CD4-positive, alpha-beta T cell (primary cell): Measurements from ENCODE around the gene WDTC1. TPM values are rescaled to one million over a fixed set of nuclear protein-coding genes. Genes with fewer than 3 reads are reported as not detected.
"Not testable (repeated sequence)": the region's sequence is repeated elsewhere in the genome, so short reads cannot be mapped to it uniquely, and the experiment has no call there.

Experiments
- ATAC-seq: fragments of 200-7000 bp; cut with Tn5 transposase; one replicate; pipeline ENCODE4 v1.10.0; 2022; ENCODE audit warnings: mild to moderate bottlenecking; ENCODE audit not compliant: poor library complexity
- CTCF ChIA-PET: fragments of 350-600 bp; sonication (Branson Sonifier 250); formaldehyde crosslinking; loops from one replicate; lab custom pipeline; 2021; ENCODE audit warnings: antibody characterized with exemption, inconsistent platforms; lab: Charles Lee
- POLR2A ChIA-PET: fragments of 350-600 bp; sonication (Branson Sonifier 250); formaldehyde crosslinking; loops from one replicate; lab custom pipeline; 2021; ENCODE audit warnings: antibody characterized with exemption, inconsistent platforms; lab: Charles Lee
- DNase-seq, 14 experiments: peaks; one replicate each; pipeline ENCODE4 v3.0.0-alpha.2; 2013 to 2020; ENCODE audit warnings: mixed read lengths in 2 of 14
- H3K27ac ChIP-seq, 2 donors: one replicate each; pipeline versions ENCODE4 v1.5.1 to v1.7.0; 2013; ENCODE audit warnings: low read length in 2 of 2, low read depth in 1 of 2, mild to moderate bottlenecking in 1 of 2
- H3K27me3 ChIP-seq, 2 experiments: 1 replicate in 1 of 2; 2 replicates in 1 of 2; pipeline versions ENCODE4 v1.6.1 to v1.7.0; 2013; ENCODE audit warnings: low read length in 2 of 2, control low read depth in 1 of 2, mild to moderate bottlenecking in 1 of 2, moderate library complexity in 1 of 2; ENCODE audit not compliant: insufficient read depth in 2 of 2, control insufficient read depth in 1 of 2
- H3K36me3 ChIP-seq: one replicate; pipeline ENCODE4 v1.6.1; 2013; ENCODE audit warnings: low read length, control low read depth; ENCODE audit not compliant: insufficient read depth
- H3K4me1 ChIP-seq: one replicate; pipeline ENCODE4 v1.6.1; 2013; ENCODE audit warnings: low read length, control low read depth; ENCODE audit not compliant: insufficient read depth
- H3K4me3 ChIP-seq: one replicate; pipeline ENCODE4 v1.5.1; 2013; ENCODE audit warnings: mild to moderate bottlenecking, low read length, moderate library complexity
- H3K9me3 ChIP-seq, 2 experiments: 1 replicate in 1 of 2; 2 replicates in 1 of 2; pipeline versions ENCODE4 v1.6.1 to v1.7.0; 2013; ENCODE audit warnings: low read length in 2 of 2, mild to moderate bottlenecking in 2 of 2, control low read depth in 1 of 2, moderate library complexity in 1 of 2; ENCODE audit not compliant: control insufficient read depth in 1 of 2, insufficient read depth in 1 of 2
- H3K27ac Mint-ChIP-seq: one replicate; pipeline ENCODE4 v1.8.0; 2020; ENCODE audit warnings: mixed read lengths
- H3K27me3 Mint-ChIP-seq: one replicate; pipeline ENCODE4 v1.8.0; 2021; ENCODE audit warnings: mixed read lengths
- H3K36me3 Mint-ChIP-seq: one replicate; pipeline ENCODE4 v1.8.0; 2021; ENCODE audit warnings: low read depth, mixed read lengths
- H3K4me1 Mint-ChIP-seq: one replicate; pipeline ENCODE4 v1.8.0; 2021; ENCODE audit warnings: low read depth, mixed read lengths
- H3K4me3 Mint-ChIP-seq: one replicate; pipeline ENCODE4 v1.8.0; 2020; ENCODE audit warnings: mild to moderate bottlenecking, mixed read lengths
- H3K9me3 Mint-ChIP-seq: one replicate; pipeline ENCODE4 v1.8.0; 2020; ENCODE audit warnings: mixed read lengths
- CTCF ChIP-seq: fragments of 200-600 bp; IDR thresholded peaks from one replicate; pipeline ENCODE4 v1.8.0; 2022; ENCODE audit warnings: antibody characterized with exemption, mild to moderate bottlenecking
- intact Hi-C, 2 experiments: fragments of 100-400 bp; cut with DNase I in 1 of 2; cut with micrococcal nuclease in 1 of 2; formaldehyde crosslinking; loops; one replicate each; pipeline versions ENCODE4 v1.15.1 to v1.9.0; 2023 to 2025; cut with DNase I, micrococcal nuclease
- total RNA-seq, 174 experiments: library from RNA in 2 of 174; stranded (reverse) in 2 of 174; gene quantifications; one replicate each; pipeline ENCODE4 v1.2.3 and lab custom pipeline; 2021 to 2026

The WDTC1 gene
- total RNA-seq, 2 experiments from 2014 or later, result 17.7 to 18.6 TPM

- no peak overlapping the region for H3K4me3 ChIP-seq
- intact Hi-C loops, result loop anchor here (1.0 to 2.0 kb wide), 4 partner anchors 86 to 240 kb away; no protein-coding TSS in a partner anchor
- Mint-ChIP-seq H3K9me3 (no peaks in the 10 kb centered on the region), H3K27me3 (no peaks in the 10 kb centered on the region), H3K4me1 (peaks cover 13% of the 10 kb centered on the region), H3K36me3 (peaks cover 43% of the 10 kb centered on the region), H3K27ac (peak overlapping the region; percentile 42), H3K4me3 (no peak overlapping the region)
- no peaks in the 10 kb centered on the region for H3K27me3 ChIP-seq
- peak; percentile 84 for TF ChIP-seq CTCF
- ChIA-PET CTCF (interaction anchor here (0.8 to 3.9 kb wide), 6 partner anchors 12 to 240 kb away, joined by 3 to 24 read pairs (median 4); no protein-coding TSS in a partner anchor), POLR2A (interaction anchor here (0.6 to 1.1 kb wide), 2 partner anchors 11 to 182 kb away, joined by 3 to 4 read pairs; no protein-coding TSS in a partner anchor)
- peak; percentile 98 for ATAC-seq
- peak; percentile 74 to 95 (median 88) for DNase-seq
- peaks cover 23% of the 10 kb centered on the region for H3K36me3 ChIP-seq
- H3K9me3 ChIP-seq, result no peaks in the 10 kb centered on the region
- no peak overlapping the region for H3K27ac ChIP-seq
- H3K4me1 ChIP-seq, result no peaks in the 10 kb centered on the region
Measured at GRCh38 chr1:27284425-27285273, 50.2 kb downstream of the WDTC1 start.

GRCh38 chr1:27285274-27285660, 50.8 kb downstream of the WDTC1 start:
- peaks cover 45% of the 10 kb centered on the region for H3K36me3 Mint-ChIP-seq
- ChIA-PET POLR2A (no interaction called here), CTCF (interaction anchor here (0.6 to 3.9 kb wide), 4 partner anchors 16 to 241 kb away, joined by 3 to 24 read pairs (median 3); no protein-coding TSS in a partner anchor)
- H3K4me3 Mint-ChIP-seq, result no peak overlapping the region
- Histone ChIP-seq H3K36me3 (peaks cover 26% of the 10 kb centered on the region), H3K9me3 (no peaks in the 10 kb centered on the region), H3K4me1 (no peaks in the 10 kb centered on the region), H3K27ac (no peak overlapping the region), H3K4me3 (no peak overlapping the region), H3K27me3 (no peaks in the 10 kb centered on the region)
- DNase-seq (no peak), ATAC-seq (no peak)
- H3K4me1 Mint-ChIP-seq, result peaks cover 9% of the 10 kb centered on the region
- TF ChIP-seq CTCF, result no peak
- intact Hi-C loops, result loop anchor here in 1 of 2 experiments (2.0 kb wide), 1 partner anchor 240 kb away; no protein-coding TSS in a partner anchor
- H3K9me3 Mint-ChIP-seq, result no peaks in the 10 kb centered on the region
- no peak overlapping the region for H3K27ac Mint-ChIP-seq
- H3K27me3 Mint-ChIP-seq, result no peaks in the 10 kb centered on the region

GRCh38 chr1:27285821-27286220, 51.4 kb downstream of the WDTC1 start:
- CTCF ChIA-PET, result interaction anchor here (0.6 to 3.9 kb wide), 4 partner anchors 15 to 241 kb away, joined by 3 to 24 read pairs (median 3); no protein-coding TSS in a partner anchor
- POLR2A ChIA-PET, H3K27ac Mint-ChIP-seq, H3K27me3 ChIP-seq, H3K27me3 Mint-ChIP-seq, H3K4me3 Mint-ChIP-seq, H3K9me3 ChIP-seq, ATAC-seq, DNase-seq, H3K27ac ChIP-seq, H3K9me3 Mint-ChIP-seq, H3K4me1 ChIP-seq, H3K4me1 Mint-ChIP-seq, H3K4me3 ChIP-seq: not testable (repeated sequence)
- intact Hi-C loops, result loop anchor here in 1 of 2 experiments (2.0 kb wide), 1 partner anchor 241 kb away; no protein-coding TSS in a partner anchor
- peaks cover 32% of the 10 kb centered on the region for H3K36me3 ChIP-seq
- H3K36me3 Mint-ChIP-seq, result peaks cover 47% of the 10 kb centered on the region

- H3K9me3 ChIP-seq, ATAC-seq, H3K27me3 ChIP-seq, intact Hi-C loops, POLR2A ChIA-PET, H3K4me3 Mint-ChIP-seq, H3K4me3 ChIP-seq, CTCF ChIA-PET, H3K9me3 Mint-ChIP-seq, DNase-seq, H3K27me3 Mint-ChIP-seq, H3K27ac ChIP-seq, H3K4me1 ChIP-seq, H3K27ac Mint-ChIP-seq, H3K4me1 Mint-ChIP-seq: not testable (repeated sequence)
- H3K36me3 Mint-ChIP-seq, result peaks cover 53% of the 10 kb centered on the region
- peaks cover 46% of the 10 kb centered on the region for H3K36me3 ChIP-seq
Measured at GRCh38 chr1:27289125-27289524, 54.7 kb downstream of the WDTC1 start.
